Panc1 (cell line): ENCODE results near the gene UNCX. TPM values are rescaled to one million over a fixed set of nuclear protein-coding genes. Genes with fewer than 3 reads are reported as not detected.

ENCODE experiments used
- ATAC-seq: fragments of 200-7000 bp; cut with Tn5 transposase; 2 replicates; pipeline ENCODE4 v1.9.1; 2020; ENCODE audit warnings: mild to moderate bottlenecking, moderate library complexity
- BruUV-seq: library from RNA; stranded (reverse); fragments of 400-500 nt; replicated peaks from 2 replicates; lab custom pipeline; 2021; lab: Mats Ljungman, UMichigan
- CTCF ChIA-PET: fragments of 300-600 bp; sonication (Branson Sonifier 250); formaldehyde crosslinking; loops from one replicate; lab custom pipeline; 2022; ENCODE audit warnings: antibody characterized with exemption; lab: Charles Lee
- POLR2A ChIA-PET: fragments of 300-600 bp; sonication (Branson Sonifier 250); formaldehyde crosslinking; loops from one replicate; lab custom pipeline; 2022; ENCODE audit warnings: antibody characterized with exemption; lab: Charles Lee
- DNase-seq: peaks from one replicate; pipeline ENCODE4 v3.0.0-alpha.2; 2010; ENCODE audit warnings: low read depth, low spot score
- H3K27ac ChIP-seq: 2 replicates; pipeline ENCODE4 v1.5.1; 2011; ENCODE audit warnings: mild to moderate bottlenecking, low read length, inconsistent platforms
- H3K27me3 ChIP-seq: fragments of 200-500 bp; sonication (Bioruptor generic); 2 replicates; pipeline ENCODE4 v1.6.0; 2014; ENCODE audit warnings: low read length, inconsistent platforms; ENCODE audit not compliant: control insufficient read depth, insufficient read depth
- H3K36me3 ChIP-seq: fragments of 200-500 bp; sonication (Bioruptor generic); 2 replicates; pipeline ENCODE4 v1.5.1; 2014; ENCODE audit warnings: inconsistent platforms, mild to moderate bottlenecking, low read length, moderate library complexity; ENCODE audit not compliant: control insufficient read depth, insufficient read depth
- H3K4me1 ChIP-seq: 2 replicates; pipeline ENCODE4 v1.5.1; 2011; ENCODE audit warnings: inconsistent platforms, mild to moderate bottlenecking, low read length, moderate library complexity; ENCODE audit not compliant: control insufficient read depth, insufficient read depth
- H3K4me3 ChIP-seq, 2 experiments: 2 replicates each; pipeline ENCODE4 v1.5.1; 2011 to 2012; ENCODE audit warnings: low read depth in 2 of 2, low read length in 2 of 2, mild to moderate bottlenecking in 2 of 2, inconsistent platforms in 1 of 2, moderate library complexity in 1 of 2
- H3K9me3 ChIP-seq: fragments of 200-500 bp; sonication (Bioruptor generic); 2 replicates; pipeline ENCODE4 v1.5.1; 2014; ENCODE audit warnings: low read depth, mild to moderate bottlenecking, inconsistent platforms, low read length, moderate library complexity; ENCODE audit not compliant: control insufficient read depth, insufficient read depth
- CTCF ChIP-seq: fragments of 450-650 bp; IDR thresholded peaks from 2 replicates; pipeline ENCODE4 v1.5.1; 2017; ENCODE audit warnings: mild to moderate bottlenecking
- POLR2AphosphoS5 ChIP-seq: IDR thresholded peaks from 2 replicates; pipeline ENCODE4 v1.6.1; 2012; ENCODE audit warnings: mild to moderate bottlenecking, low read depth, low read length, moderate library complexity
- REST ChIP-seq, 2 experiments: IDR thresholded peaks; 2 replicates each; pipeline ENCODE4 v1.6.1; 2011 to 2012; ENCODE audit warnings: low read depth in 2 of 2, control low read depth in 1 of 2, low read length in 1 of 2, mild to moderate bottlenecking in 1 of 2, moderate library complexity in 1 of 2; ENCODE audit not compliant: insufficient read depth in 1 of 2
- SIN3A ChIP-seq: IDR thresholded peaks from 2 replicates; pipeline ENCODE4 v1.6.1; 2012; ENCODE audit warnings: low read depth, mild to moderate bottlenecking, low read length, moderate library complexity, borderline replicate concordance; ENCODE audit not compliant: insufficient read depth
- TCF7L2 ChIP-seq: IDR thresholded peaks from 2 replicates; pipeline ENCODE4 v1.6.1; 2011; ENCODE audit warnings: mild to moderate bottlenecking, low read depth, low read length, inconsistent platforms
- in situ Hi-C: cut with HindIII; loops from 2 replicates; pipeline ENCODE4 v1.10.0; 2016; ENCODE audit warnings: low sequenced_read_pairs, low pct_unique_long_range_greater_than_20kb
- intact Hi-C: fragments of 100-400 bp; cut with micrococcal nuclease; formaldehyde crosslinking; loops from one replicate; pipeline ENCODE4 v1.10.0; 2022; ENCODE audit not compliant: unreplicated experiment
- total RNA-seq: library from RNA; stranded (reverse); gene quantifications from one replicate; pipeline ENCODE4 v1.2.1, GENCODE V29; 2021; ENCODE audit not compliant: unreplicated experiment

Gene UNCX
- total RNA-seq, 1 experiment from 2014 or later, result not detected

GRCh38 chr7:1234881-1235500 lies 2.3 kb downstream of the UNCX start:
- Histone ChIP-seq H3K4me3 (no peak overlapping the region), H3K36me3 (no peaks in the 10 kb centered on the region; the same call in 1 of the 2 replicates), H3K4me1 (peaks cover 10% of the 10 kb centered on the region), H3K27me3 (peaks cover 38% of the 10 kb centered on the region), H3K9me3 (no peaks in the 10 kb centered on the region), H3K27ac (no peak overlapping the region)
- intact Hi-C loops, result no loop called here
- no TSS peak for BruUV-seq
- CTCF ChIA-PET, result interaction anchor here (0.7 to 0.9 kb wide), 2 partner anchors 10 to 42 kb away, joined by 5 to 9 read pairs; no protein-coding TSS in a partner anchor
- TF ChIP-seq CTCF (no peak), SIN3A (no peak), TCF7L2 (no peak), REST (IDR thresholded peaks at IDR 0.05; ENCODE audit: insufficient read depth in 1 of 2, low read depth in 2 of 2, low read length in 1 of 2) (no peak; a peak in 1 of 4 replicates), POLR2AphosphoS5 (no peak)
- in situ Hi-C loops, result no loop called here
- DNase-seq (no peak), ATAC-seq (peak; percentile 46; the same call in 1 of the 2 replicates)
- POLR2A ChIA-PET, result interaction anchor here (0.6 kb wide), 1 partner anchor 306 kb away, joined by 3 read pairs; no protein-coding TSS in a partner anchor

GRCh38 chr7:1235501-1236131 lies 2.9 kb downstream of the UNCX start:
- in situ Hi-C loops (no loop called here), intact Hi-C loops (no loop called here)
- Histone ChIP-seq H3K4me3 (no peak overlapping the region), H3K27me3 (peaks cover 39% of the 10 kb centered on the region), H3K4me1 (peaks cover 10% of the 10 kb centered on the region), H3K27ac (no peak overlapping the region), H3K36me3 (no peaks in the 10 kb centered on the region; the same call in 1 of the 2 replicates), H3K9me3 (no peaks in the 10 kb centered on the region)
- TF ChIP-seq CTCF (no peak), REST (IDR thresholded peaks at IDR 0.05; ENCODE audit: insufficient read depth in 1 of 2, low read depth in 2 of 2, low read length in 1 of 2) (no peak), POLR2AphosphoS5 (no peak), SIN3A (no peak), TCF7L2 (no peak)
- ChIA-PET POLR2A (interaction anchor here (0.6 kb wide), 1 partner anchor 306 kb away, joined by 3 read pairs; no protein-coding TSS in a partner anchor), CTCF (no interaction called here)
- DNase-seq (no peak), ATAC-seq (no peak)
- no TSS peak for BruUV-seq
